Posterior cingulate gyrus (tissue), 11 donors: ENCODE measurements around the gene TERF2IP.

Experiments
- DNase-seq, 10 donors: peaks; one replicate each; pipeline versions ENCODE4 v3.0.0 to v3.0.0-alpha.2; 2020 to 2021; ENCODE audit warnings: mixed read lengths in 3 of 10
- intact Hi-C: fragments of 100-400 bp; cut with DNase I; formaldehyde crosslinking; loops from one replicate; pipeline ENCODE4 v1.15.1; 2023

Gene TERF2IP

DNA sequence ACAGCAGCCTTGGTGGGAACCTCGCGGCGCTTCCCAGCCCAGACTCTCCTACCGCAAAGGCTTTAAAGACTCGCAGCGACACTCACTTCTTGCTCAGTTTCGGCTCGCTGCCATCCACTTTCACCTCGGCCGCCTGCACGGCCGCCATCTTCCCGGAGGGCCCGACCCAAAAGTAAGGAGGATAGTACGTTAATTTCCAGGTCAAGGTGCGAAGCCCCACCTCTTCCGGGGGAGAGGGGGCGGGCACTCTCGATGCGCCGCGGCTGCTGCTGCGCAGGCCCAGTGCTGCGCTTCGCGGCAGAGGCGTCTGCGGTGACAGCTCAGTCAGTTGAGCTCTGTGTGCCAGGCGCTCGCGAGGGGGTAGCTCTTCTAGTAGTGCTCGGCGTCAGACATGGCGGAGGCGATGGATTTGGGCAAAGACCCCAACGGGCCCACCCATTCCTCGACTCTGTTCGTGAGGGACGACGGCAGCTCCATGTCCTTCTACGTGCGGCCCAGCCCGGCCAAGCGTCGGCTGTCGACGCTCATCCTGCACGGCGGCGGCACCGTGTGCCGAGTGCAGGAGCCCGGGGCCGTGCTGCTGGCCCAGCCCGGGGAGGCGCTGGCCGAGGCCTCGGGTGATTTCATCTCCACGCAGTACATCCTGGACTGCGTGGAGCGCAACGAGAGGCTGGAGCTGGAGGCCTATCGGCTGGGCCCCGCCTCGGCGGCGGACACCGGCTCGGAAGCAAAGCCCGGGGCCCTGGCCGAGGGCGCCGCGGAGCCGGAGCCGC is at the start of gene TERF2IP, which contains the start of gene KARS1:
TERF2IP (plus strand) TSS at position 282 of the 773 bp plus-strand sequence; CDS start at position 392, 110 bp downstream.
KARS1 (minus strand) TSS at position 174 of the 773 bp plus-strand sequence; CDS start at position 148, 26 bp downstream.
- intact Hi-C loops = loop anchor here (1.0 to 2.0 kb wide), 2 partner anchors 24 to 117 kb away; partner anchors contain the start of gene ADAT1
- DNase-seq = peak; percentile 92 to 99 (median 94)

DNA sequence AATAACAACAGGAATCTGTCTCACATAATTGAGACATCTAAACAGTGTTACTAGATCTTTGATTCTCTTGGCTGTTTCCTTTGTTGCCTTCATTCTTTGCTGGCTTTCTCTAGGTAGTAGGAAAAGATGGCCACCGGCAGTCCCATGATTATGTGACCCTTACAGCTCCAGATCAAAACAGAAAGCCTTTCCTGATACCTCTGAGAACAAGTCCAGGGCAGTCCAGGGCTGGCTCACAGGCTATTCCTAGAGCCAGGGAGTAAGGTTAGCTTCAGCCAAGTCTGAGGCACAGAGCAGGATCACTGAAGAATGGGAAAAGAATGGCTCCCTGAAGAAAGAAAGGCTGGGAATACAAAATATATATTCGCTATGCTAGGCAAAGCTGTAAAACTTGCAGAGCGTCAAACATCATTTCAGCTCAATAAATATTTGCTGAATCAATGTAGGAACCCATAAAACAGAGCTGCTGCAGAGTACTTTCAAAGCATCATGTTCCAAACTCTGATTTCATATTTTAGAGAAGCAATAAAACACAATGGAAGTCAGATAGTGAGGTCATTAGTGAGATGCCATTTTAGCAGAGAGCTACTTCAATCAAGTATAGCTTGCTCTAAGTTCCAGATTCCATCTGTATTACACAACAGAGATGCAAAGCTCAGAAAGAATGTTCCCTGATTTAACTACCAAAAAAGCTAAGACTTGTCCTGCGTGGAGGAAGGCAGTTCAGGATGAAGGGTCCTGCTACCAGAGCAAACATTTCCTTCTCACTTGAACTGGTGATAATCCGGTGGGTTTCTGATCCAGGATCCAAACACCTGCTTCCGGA is 47.9 kb upstream of the TERF2IP start:
- intact Hi-C loops = no loop called here

DNA sequence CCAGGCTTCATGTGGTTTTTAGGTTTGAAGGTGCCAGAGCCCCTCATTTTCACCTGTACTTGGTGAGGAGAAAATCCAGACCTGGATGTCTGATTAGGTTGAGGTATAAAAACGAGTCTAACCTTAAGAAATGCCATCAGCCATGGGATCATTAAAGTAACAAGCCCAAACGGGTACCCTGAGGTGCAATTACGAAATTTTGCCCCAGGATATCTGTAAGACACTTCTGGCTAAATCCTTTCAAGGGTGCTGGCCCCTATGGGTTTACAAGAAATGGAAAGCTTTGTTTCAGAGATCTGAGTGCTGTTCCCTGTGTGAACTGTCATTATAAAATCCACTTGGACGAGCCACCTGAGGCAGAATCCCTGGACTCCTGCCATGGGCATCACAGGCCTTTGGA is 44.3 kb upstream of the TERF2IP start:
- no peak for DNase-seq
- intact Hi-C loops = no loop called here

More for the DNA sequence above, 47.9 kb upstream of the TERF2IP start:
- no peak for DNase-seq

DNA sequence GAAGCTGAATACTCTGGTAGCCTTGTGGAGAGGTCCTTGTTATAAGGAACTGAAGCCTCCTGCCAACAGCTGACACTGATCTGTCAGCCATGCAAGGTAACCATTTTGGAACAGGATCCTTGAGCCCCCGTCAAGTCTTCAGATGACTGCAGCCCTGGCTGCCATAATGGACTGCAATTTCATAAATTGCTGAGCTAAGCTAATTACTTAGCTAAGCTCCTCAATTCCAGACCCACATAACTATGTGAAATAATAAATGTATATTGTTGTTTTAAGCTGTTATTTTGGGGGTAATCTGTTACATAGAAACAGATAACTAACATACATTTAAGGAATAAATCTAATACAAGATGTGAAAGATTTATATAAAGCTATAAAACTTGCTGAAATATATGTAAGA is 41.1 kb upstream of the TERF2IP start:
- intact Hi-C loops = no loop called here
- no peak for DNase-seq

DNA sequence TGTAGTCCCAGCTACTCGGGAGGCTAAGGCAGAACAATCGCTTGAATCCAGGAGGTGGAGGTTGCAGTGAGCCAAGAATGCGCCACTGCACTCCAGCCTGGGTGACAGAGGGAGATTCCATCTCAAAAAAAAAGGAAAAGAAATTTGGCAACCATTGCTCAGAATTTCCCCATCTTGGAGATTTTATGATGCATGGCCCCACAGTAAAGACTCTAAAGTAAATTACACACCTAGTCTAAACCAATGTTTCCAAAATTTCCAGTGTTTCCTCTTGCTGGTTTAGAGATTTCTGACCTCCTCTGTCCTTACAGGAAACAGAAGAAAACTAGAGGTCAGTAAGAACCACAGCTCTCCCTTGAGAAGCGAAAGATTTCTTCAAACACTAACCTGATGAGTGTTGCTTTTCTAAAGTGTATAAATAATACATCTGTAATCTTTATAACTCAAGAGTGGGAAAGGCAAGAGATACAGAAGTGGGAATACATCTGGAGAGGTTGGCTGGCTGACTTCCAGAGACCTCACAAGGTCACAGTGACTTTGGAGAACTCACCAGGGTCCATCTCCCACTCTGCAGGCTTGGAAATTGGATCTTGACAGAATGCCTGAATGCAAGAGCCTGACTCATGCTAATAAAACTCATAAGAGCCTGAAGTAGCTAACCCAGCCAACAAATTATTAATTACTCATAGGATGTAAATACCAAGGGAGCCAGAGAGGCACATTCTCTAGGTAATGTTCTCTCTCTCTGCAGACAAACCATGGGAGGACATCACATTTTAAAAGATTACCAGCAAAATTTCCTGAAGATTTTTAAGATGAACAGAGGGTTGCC is 33.3 kb upstream of the TERF2IP start:
- DNase-seq = no peak
- intact Hi-C loops = no loop called here

GRCh38 chr16:75615619-75616018 is 32.0 kb upstream of the TERF2IP start:
- no peak for DNase-seq
- intact Hi-C loops = no loop called here

GRCh38 chr16:75616521-75617010 is 31.0 kb upstream of the TERF2IP start:
- intact Hi-C loops = no loop called here
- DNase-seq = no peak

- intact Hi-C loops = no loop called here
- no peak for DNase-seq
Measured at GRCh38 chr16:75617121-75617520, 30.5 kb upstream of the TERF2IP start.

DNA sequence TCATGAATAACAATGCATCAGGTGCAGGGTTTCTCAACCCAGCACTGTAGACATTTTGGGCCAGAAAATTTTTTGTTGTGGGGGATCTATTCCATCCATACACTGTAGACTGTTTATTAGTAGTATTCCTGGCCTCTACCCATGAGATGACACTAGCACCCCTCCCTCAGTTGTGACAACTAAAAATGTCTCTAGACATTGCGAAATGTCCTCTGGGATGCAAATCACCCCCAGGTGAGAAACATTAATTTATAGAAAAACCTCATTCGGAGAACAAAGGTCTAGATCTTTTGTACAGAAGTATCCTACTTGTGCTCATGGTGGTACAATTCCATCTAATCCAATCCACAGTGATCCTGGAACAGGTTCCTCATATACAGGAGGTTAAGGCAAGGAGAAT is 28.8 kb upstream of the TERF2IP start:
- DNase-seq = no peak
- intact Hi-C loops = no loop called here

DNA sequence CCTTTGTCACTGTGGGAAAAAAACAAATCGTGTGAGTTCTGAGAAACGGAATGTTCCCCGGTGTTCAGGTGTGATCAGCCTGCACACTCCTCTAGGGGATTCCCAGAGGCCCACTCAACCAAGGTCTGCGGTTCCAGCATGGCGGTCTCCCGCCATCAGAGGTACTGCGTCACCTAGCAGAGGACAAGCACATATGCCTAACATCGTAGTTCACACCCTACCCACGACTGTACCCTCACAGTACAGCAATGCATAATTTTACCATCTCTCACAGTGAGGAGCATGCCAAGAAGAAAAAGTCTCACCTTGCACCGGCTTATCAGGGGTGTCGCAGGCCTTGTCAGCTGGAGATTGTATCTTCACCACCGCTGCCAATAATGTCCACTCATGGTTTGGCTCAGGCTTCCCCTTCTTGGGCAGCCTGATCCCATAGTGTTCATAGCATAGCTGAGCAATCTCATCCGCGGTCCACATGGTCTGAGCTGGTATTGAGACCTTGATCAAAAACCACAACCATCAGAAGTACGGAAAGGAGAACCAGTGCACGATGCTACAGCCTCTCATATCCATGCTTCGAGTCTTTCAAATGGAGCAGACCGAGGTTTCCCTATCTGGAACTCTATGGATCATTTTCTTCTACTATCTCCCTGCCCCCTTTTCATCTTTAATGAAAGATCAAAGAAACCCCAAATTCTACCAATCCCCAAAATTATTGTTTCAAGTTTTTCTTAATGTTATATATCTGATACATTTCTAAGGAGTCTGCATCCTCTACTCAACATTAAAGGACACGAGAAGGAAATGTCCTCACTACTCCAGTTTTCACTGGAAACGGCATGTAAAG is 27.0 kb upstream of the TERF2IP start:
- intact Hi-C loops = loop anchor here (5.0 to 10.0 kb wide), 2 partner anchors 63 to 156 kb away; partner anchors contain the start of genes TMEM170A and TMEM231
- DNase-seq = no peak

- intact Hi-C loops = loop anchor here (5.0 to 10.0 kb wide), 2 partner anchors 64 to 156 kb away; partner anchors contain the start of genes TMEM170A and TMEM231
- no peak for DNase-seq
Measured at GRCh38 chr16:75621170-75621477, 26.4 kb upstream of the TERF2IP start.

- intact Hi-C loops = loop anchor here (1.0 to 10.0 kb wide), 3 partner anchors 24 to 158 kb away; partner anchors contain the start of genes KARS1, TERF2IP, TMEM170A and TMEM231
- peak; percentile 95 to 99 (median 98) for DNase-seq
Measured at GRCh38 chr16:75622761-75623605, 24.6 kb upstream of the TERF2IP start, which contains the start of gene ADAT1. Gene ADAT1 (minus strand): TSS chr16:75623281. CDS start chr16:75620799, 2,482 bp downstream.

DNA sequence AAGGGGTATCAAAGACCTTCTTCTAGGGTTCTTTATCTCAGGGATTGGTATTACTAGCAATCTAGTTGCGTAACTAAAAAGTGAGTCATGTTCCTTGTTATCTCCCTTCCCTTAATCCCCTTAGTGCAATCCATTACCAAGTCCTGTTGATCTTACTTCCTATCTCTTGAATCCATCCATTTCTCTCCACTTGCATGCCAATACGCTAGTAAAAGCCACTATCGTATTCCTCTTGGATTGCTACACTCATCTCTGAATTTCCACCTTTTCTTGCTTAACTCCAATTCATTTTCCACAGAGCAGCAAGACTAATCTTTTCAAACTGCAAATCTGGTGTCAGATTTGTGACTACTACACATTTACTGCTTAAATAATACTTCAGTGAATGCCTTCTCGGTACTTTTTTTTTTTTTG is 22.6 kb upstream of the TERF2IP start:
- intact Hi-C loops = loop anchor here (5.0 to 10.0 kb wide), 2 partner anchors 68 to 160 kb away; partner anchors contain the start of genes TMEM170A and TMEM231

DNA sequence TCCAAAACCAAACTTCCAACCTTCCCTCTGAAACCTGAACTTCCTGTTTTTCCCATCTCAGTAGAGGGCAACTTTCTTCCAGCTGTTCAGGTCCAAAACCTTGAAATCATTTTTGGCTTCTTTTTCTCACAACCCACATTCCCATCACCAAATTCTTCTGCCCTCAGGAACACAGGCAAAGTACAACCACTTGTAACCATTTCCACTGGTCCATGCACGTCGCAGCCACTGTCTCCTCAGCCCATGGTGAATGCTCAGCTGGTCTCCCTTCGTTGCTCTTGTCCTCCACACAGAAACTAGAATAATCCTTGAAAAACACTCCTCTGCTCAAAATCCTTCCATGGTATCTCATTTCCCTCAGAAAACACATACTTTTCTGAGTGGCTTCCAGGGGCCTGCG is 20.8 kb upstream of the TERF2IP start:
- no peak for DNase-seq
- intact Hi-C loops = loop anchor here (10.0 kb wide), 1 partner anchor 162 kb away; the partner anchor contains the start of gene TMEM170A

More for the DNA sequence above, 22.6 kb upstream of the TERF2IP start:
- no peak for DNase-seq

- intact Hi-C loops = loop anchor here (10.0 kb wide), 1 partner anchor 163 kb away; the partner anchor contains the start of gene TMEM170A
- no peak for DNase-seq
Measured at GRCh38 chr16:75627851-75628250, 19.7 kb upstream of the TERF2IP start.

DNA sequence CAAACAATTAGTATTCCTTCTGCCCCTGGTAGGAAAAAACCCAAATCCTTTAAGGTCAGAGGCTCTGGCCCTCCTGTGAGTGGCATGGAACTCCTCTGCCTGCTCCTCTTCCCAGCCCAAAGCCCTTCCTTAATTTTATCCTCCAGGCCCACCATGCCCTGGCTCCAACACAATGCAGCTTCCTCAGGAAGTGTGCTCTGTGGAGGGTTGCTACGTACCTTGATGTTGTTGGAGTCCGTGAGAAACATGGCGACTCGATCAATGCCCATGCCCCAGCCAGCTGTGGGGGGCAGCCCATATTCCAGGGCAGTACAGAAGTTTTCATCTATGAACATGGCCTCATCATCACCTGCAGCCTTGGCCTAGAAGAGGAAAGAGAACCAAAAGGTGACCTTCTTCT is 19.2 kb upstream of the TERF2IP start:
- intact Hi-C loops = loop anchor here (10.0 kb wide), 1 partner anchor 164 kb away; the partner anchor contains the start of gene TMEM170A
- DNase-seq = peak in 1 of 10 donors; percentile 42

GRCh38 chr16:75629132-75629531 is 18.4 kb upstream of the TERF2IP start:
- intact Hi-C loops = loop anchor here (10.0 kb wide), 1 partner anchor 164 kb away; the partner anchor contains the start of gene TMEM170A
- DNase-seq = no peak

- DNase-seq = no peak
- intact Hi-C loops = no loop called here
Measured at GRCh38 chr16:75630052-75630451, 17.5 kb upstream of the TERF2IP start.
